Thyroid gland (tissue), 4 donors: ENCODE data around the gene UROC1.

Experiments used
- CTCF ChIP-seq, 6 experiments: fragments of 200-600 bp in 3 of 6; fragments of 450-650 bp in 3 of 6; sonication (generic) in 3 of 6; IDR thresholded peaks; one replicate each; pipeline ENCODE4 v1.5.1; 2016 to 2019; ENCODE audit warnings: antibody characterized with exemption in 6 of 6, mild to moderate bottlenecking in 2 of 6, inconsistent platforms in 1 of 6, moderate library complexity in 1 of 6
- POLR2A ChIP-seq, 2 donors: fragments of 450-650 bp; IDR thresholded peaks; one replicate each; pipeline ENCODE4 v1.6.1; 2017; ENCODE audit warnings: antibody characterized with exemption in 2 of 2, mild to moderate bottlenecking in 2 of 2, moderate library complexity in 1 of 2

DNA sequence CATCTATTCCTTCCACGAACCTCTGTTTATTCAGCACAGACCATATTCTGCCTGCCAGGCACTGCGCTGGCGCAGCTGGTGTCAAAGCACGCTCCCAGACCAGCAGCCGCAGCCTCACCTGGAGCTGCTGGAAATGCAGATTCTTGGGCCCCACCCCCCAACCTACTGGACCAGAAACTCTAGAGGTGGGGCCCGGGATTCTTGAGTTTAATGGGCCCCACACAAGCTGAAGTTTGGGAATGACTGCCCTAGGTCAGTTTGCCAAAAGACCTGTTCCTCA is 13.4 kb upstream of the UROC1 start:
- TF ChIP-seq POLR2A (IDR thresholded peaks at IDR 0.05) (no peak), CTCF (IDR thresholded peaks at IDR 0.05) (no peak)
